GM19099 (cell line): ENCODE data around the gene FBXL19.

Experiments
- POLR2A ChIP-seq: IDR thresholded peaks from 3 replicates; pipeline ENCODE4 v1.6.1; 2011; ENCODE audit warnings: low read depth; ENCODE audit not compliant: insufficient read length; ENCODE audit errors: extremely low read depth

The FBXL19 gene

DNA sequence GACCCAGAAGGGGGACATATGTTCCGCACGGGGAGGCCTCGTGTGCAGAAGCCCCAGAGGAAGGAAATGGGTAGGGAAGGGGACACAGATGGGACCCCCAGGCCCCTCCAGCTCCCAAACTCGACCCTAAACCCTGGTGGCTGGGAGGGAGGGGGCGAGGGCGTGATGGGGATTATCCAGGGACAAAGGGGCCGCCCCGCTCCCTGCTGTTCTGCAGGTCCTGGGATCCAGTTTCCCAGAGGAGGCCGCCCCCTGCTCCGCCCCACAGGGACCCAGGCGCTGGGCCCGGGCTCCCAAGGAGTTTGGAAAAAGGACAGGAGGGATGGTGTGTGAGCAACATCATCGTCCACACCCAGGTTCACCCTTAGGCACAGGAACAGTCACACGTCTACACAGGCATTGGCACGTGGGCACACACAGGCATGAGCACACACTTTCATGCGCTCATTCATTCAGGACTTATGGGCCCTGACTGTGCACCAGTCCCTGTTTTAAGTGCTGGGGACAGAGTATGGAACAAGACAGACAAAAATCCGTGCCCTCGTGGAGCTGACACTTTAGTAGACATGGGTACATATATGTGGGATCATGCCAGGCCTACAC is 12.8 kb upstream of the FBXL19 start:
- no peak for TF ChIP-seq POLR2A

DNA sequence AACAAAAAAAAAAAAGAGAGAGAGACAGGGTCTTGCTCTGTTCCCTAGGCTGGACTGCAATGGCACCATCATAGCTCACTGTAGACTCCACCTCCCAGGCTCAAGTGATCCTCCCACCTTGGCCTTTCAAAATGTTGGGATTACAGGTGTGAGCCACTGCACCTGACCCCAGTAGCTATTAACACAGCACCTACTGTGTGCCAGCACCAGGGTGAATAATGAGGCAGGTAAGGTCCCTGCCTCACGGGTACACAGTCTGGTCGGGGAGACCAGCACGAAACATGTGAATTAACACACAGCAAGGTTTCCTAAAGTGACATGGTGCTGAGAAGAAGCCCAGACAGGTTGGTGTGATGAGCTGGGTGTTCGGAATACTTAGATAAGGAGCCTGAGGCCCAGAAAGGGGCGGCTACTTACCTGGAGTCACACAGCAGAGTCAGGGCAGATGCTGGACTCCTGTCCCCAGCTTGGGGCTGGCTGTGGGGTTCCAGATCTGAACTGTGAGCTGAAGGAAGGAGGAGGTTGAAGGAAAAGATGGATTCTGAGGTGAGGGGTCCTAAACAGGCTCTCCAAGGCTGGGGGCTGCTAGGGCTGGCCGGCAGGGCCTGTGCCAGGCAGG is 10.5 kb upstream of the FBXL19 start:
- no peak for TF ChIP-seq POLR2A

DNA sequence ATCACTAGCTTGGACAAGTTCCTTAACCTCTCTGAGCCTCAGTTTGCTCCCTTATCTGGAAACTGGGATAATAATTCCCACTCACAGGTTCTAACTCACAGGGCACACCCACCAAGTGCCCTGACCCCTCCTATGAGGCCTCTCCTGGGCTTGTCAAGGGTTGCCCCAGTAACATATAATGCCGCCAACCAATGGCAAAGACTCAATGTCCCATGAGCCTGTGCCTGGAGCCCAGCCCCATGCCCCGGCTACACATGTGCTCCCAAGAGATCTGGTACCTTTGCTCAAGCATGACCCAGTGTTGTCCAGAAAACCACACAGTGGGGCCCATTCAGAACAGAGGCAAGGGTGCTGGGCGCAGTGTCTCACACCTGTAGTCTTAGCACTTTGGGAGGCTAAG is 8.5 kb upstream of the FBXL19 start:
- TF ChIP-seq POLR2A: no peak

DNA sequence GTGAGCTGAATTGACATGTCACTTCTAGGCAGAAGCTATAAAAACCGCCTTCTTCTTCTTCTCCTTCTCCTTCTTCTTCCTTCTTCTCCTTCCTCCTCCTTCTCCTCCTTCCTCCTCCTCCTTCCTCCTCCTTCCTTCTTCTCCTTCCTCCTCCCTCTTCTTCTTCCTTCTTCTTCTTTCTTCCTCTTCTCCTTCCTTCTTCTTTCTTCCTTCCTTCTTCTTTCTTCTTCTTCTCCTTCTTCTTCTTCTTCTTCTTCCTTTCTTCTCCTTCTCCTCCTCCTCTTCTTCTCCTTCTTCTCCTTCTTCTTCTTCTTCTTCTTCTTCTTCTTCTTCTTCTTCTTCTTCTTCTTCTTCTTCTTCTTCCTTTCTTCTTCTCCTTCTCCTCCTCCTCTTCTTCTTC is 4.8 kb upstream of the FBXL19 start:
- TF ChIP-seq POLR2A: no peak

GRCh38 chr16:30920891-30921290 is 2.5 kb upstream of the FBXL19 start:
- TF ChIP-seq POLR2A: no peak

DNA sequence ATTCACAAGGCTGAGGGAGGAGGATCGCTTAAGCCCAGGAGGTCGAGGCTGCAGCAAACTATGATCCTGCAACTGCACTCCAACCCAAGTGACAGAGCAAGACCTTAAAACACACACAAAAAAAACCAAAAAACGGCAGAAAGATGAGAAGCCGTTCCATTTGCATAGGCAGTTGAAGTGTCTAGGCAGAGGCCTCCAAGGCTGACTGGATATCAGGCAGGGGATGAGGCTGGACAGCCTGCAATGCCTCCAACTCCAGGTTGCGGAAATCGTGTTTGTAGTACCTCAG is 2.0 kb upstream of the FBXL19 start:
- TF ChIP-seq POLR2A: no peak

- no peak for TF ChIP-seq POLR2A
Measured at GRCh38 chr16:30921748-30922419, 1.5 kb upstream of the FBXL19 start.

- no peak for TF ChIP-seq POLR2A
Measured at GRCh38 chr16:30922420-30922959, 882 bp upstream of the FBXL19 start.

DNA sequence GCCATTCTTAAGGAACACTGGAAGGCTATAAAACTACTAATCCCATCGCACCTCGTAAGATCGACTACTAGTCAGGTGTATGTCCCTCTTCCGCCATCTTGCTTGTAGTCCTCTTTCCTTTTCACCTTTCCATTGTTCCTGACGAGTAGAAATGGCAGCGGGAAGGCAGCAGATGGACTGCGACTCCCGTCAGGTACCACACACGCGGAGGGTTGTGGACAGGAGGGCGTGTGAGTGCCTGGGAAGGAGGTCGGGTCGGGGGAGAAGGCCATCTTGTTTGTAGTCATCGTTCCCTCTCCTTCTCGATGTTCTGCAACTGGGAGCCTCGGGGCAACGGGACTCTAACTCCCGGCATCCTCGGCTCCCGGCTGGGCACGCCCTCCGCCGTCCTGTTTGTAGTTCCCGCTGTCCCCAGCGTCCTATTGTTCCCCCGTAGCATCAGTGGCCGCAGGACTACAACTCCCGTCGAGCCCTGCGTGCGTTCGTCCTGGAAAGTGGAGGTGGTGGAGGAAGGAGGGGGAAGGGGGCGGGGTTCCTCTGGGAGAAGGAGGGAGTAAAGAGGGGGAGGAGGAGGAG is 324 bp upstream of the FBXL19 start:
- no peak for TF ChIP-seq POLR2A

- TF ChIP-seq POLR2A: no peak
Measured at GRCh38 chr16:30924076-30924912, 922 bp downstream of the FBXL19 start.

DNA sequence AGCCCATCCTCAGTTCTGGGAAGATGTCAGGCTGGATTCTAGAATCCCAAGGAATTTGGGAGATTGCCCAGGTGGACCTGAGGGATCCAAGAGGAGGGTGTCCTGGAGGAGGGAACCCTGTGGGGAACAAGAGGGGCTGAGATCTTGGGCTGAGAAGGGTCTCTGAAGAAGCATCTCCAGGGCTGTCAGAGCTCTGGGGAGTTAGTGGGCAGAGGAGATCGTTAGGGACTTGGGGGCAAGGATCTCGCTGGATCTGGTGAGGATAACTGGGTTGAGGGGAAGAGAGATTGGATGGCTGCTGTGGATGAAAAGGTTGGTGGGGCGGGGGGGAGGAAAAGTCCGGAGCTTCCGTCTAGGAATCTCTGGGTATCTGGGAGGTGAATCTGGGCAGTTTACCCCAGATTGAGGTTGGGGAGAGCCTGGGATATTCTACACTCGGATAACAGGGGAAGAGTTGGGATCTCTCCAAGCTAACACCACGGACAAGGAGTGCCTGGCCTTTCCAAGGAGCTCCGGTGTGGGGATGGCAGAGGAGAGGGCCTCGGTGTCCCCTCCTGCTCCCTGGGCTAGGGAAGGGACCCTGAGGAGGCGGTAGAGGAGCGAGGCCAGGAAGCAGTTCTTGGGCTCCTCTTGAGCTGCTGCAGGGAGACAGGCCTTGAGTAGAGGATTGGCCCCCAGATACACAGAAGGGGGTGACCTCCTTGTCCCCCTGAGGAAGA is 1.7 kb downstream of the FBXL19 start:
- no peak for TF ChIP-seq POLR2A

DNA sequence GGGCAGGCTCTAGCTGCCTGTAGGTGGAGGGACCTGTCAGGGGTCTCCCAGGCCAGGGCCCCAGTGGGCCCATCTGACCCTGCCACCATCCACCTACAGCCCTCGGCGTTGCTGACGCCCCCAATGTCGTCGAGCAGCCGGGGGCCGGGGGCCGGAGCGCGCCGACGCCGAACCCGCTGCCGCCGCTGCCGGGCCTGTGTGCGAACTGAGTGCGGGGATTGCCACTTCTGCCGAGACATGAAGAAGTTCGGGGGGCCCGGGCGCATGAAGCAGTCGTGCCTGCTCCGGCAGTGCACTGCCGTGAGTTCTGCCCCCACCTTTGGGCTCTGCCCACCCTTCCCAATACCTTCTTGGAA is 2.2 kb downstream of the FBXL19 start:
- TF ChIP-seq POLR2A: no peak

DNA sequence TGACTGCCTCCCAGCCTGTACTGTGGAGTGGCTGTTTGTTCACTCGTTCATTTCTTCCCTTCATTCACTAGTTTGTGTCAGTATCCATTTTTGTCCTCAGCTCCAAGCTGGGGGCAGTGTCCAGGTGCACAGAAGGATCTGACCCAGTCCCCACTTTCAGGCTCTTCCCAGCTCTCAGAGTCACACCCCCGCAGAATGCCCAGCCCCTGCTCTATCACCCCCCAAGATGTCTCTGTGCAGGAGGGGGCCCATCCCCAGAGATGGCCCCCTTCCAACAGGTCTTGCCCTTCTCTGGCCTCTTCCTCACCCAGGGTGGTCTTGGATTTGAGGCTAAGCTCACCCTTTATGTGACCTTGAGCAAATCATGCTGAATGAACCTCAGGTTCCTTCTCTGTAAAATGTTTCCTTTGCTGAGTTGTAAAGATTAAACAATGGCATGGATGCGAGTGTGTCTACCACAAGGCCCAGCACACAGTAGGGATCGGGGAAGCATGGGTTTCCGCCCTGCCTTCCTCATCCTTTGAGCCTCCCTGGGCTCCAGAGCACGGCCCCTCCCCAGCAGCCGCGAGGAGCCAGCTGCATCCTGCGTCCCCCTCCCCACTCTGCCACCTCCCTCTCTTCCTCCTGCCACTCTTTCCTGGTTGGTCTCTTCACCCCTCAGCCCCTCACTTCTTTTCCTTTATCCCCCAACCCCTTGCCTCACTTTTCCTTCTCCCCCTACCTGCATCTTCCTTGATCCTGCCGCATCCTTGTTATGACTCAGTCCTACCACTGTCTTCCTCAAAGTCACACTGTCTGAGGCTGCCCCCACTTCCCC is 2.8 kb downstream of the FBXL19 start:
- no peak for TF ChIP-seq POLR2A
